Liver (tissue), 3 donors: ENCODE data around the gene ARFGAP3.

Source experiments
- ATF3 ChIP-seq: IDR thresholded peaks from 2 replicates; pipeline ENCODE4 v1.6.1; 2016; ENCODE audit warnings: antibody characterized with exemption
- CTCF ChIP-seq: fragments of 150-350 bp; IDR thresholded peaks from 2 replicates; pipeline ENCODE4 v1.5.1; 2017; ENCODE audit warnings: improper control_type of control experiment, low read depth, low read length; ENCODE audit not compliant: missing input control
- EGR1 ChIP-seq, 2 donors: IDR thresholded peaks; 2 replicates each; pipeline ENCODE4 v1.6.1; 2016 to 2018; ENCODE audit warnings: antibody characterized with exemption in 2 of 2, low read depth in 2 of 2
- FOXA1 ChIP-seq: IDR thresholded peaks from 2 replicates; pipeline ENCODE4 v1.6.1; 2016; ENCODE audit warnings: antibody characterized with exemption
- GABPA ChIP-seq, 2 donors: IDR thresholded peaks in 1 of 2; conservative IDR thresholded peaks in 1 of 2; 2 replicates each; pipeline ENCODE4 v1.6.1; 2016; ENCODE audit warnings: antibody characterized with exemption in 2 of 2, mild to moderate bottlenecking in 1 of 2, moderate library complexity in 1 of 2
- JUND ChIP-seq, 2 donors: IDR thresholded peaks; 2 replicates each; pipeline ENCODE4 v1.6.1; 2016; ENCODE audit warnings: antibody characterized with exemption in 2 of 2
- MAX ChIP-seq: IDR thresholded peaks from 2 replicates; pipeline ENCODE4 v1.6.1; 2016; ENCODE audit warnings: antibody characterized with exemption
- RAD21 ChIP-seq, 2 donors: IDR thresholded peaks; 2 replicates each; pipeline ENCODE4 v1.6.1; 2016; ENCODE audit warnings: antibody characterized with exemption in 2 of 2, mild to moderate bottlenecking in 2 of 2
- REST ChIP-seq: IDR thresholded peaks from 2 replicates; pipeline ENCODE4 v1.6.1; 2016; ENCODE audit warnings: antibody characterized with exemption, mild to moderate bottlenecking
- RXRA ChIP-seq, 2 donors: IDR thresholded peaks; 2 replicates each; pipeline ENCODE4 v1.6.1; 2017 to 2018; ENCODE audit warnings: antibody characterized with exemption in 2 of 2, mild to moderate bottlenecking in 1 of 2
- SP1 ChIP-seq: IDR thresholded peaks from 2 replicates; pipeline ENCODE4 v1.6.1; 2018; ENCODE audit warnings: antibody characterized with exemption, mild to moderate bottlenecking
- YY1 ChIP-seq: IDR thresholded peaks from 2 replicates; pipeline ENCODE4 v1.6.1; 2016; ENCODE audit warnings: antibody characterized with exemption, mild to moderate bottlenecking
- ZBTB33 ChIP-seq: IDR thresholded peaks from 2 replicates; pipeline ENCODE4 v1.6.1; 2016; ENCODE audit warnings: antibody characterized with exemption
- donor health status: healthy.
- donor health status: healthy.

- no peak for TF ChIP-seq CTCF
- no peak for TF ChIP-seq FOXA1
- TF ChIP-seq RAD21 (IDR thresholded peaks at IDR 0.05) = no peak
- no peak for TF ChIP-seq REST
- no peak for TF ChIP-seq RXRA (IDR thresholded peaks at IDR 0.05)
- no peak for TF ChIP-seq SP1
- TF ChIP-seq MAX = no peak
- no peak for TF ChIP-seq EGR1 (IDR thresholded peaks at IDR 0.05; ENCODE audit: low read depth in 2 of 2)
- no peak for TF ChIP-seq JUND (IDR thresholded peaks at IDR 0.05)
- no peak for TF ChIP-seq YY1
- TF ChIP-seq GABPA (IDR thresholded peaks at IDR 0.05 in 1 of 2, conservative IDR thresholded peaks at IDR 0.05 in 1 of 2) = no peak
- no peak for TF ChIP-seq ZBTB33
- no peak for TF ChIP-seq ATF3
Measured at GRCh38 chr22:42788021-42788420, 69.1 kb downstream of the ARFGAP3 start.
